GM12801 (cell line): ENCODE data around the gene TANC1.

Experiments
- TF ChIP-seq, protein P1 (sequence below): IDR thresholded peaks from one replicate; pipeline ENCODE4 v1.5.1; 2011; ENCODE audit warnings: control low read depth; ENCODE audit not compliant: insufficient read length; ENCODE audit errors: extremely low read depth

TANC1 gene

DNA sequence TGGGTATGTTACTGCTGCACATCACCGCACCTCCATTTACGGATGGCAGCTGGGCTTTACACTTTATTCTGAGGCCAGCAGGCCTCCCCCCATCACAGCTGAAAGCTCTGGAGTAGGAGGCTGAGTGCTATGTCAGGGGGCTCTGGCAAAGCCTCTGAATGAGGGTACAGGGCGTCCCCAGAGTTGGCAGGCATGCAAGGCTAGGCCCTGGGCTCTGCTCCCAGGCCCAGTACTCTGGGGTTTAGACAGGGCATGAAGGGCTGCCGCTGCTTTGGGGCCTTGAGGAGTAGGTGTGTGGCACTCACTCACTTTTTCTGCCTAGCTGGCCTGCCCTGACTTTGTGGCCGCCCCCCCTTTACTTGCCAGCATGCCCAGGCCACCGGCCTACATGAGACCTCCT lies 227.3 kb downstream of the TANC1 start:
- TF ChIP-seq, protein P1, sequence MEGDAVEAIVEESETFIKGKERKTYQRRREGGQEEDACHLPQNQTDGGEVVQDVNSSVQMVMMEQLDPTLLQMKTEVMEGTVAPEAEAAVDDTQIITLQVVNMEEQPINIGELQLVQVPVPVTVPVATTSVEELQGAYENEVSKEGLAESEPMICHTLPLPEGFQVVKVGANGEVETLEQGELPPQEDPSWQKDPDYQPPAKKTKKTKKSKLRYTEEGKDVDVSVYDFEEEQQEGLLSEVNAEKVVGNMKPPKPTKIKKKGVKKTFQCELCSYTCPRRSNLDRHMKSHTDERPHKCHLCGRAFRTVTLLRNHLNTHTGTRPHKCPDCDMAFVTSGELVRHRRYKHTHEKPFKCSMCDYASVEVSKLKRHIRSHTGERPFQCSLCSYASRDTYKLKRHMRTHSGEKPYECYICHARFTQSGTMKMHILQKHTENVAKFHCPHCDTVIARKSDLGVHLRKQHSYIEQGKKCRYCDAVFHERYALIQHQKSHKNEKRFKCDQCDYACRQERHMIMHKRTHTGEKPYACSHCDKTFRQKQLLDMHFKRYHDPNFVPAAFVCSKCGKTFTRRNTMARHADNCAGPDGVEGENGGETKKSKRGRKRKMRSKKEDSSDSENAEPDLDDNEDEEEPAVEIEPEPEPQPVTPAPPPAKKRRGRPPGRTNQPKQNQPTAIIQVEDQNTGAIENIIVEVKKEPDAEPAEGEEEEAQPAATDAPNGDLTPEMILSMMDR = no peak

DNA sequence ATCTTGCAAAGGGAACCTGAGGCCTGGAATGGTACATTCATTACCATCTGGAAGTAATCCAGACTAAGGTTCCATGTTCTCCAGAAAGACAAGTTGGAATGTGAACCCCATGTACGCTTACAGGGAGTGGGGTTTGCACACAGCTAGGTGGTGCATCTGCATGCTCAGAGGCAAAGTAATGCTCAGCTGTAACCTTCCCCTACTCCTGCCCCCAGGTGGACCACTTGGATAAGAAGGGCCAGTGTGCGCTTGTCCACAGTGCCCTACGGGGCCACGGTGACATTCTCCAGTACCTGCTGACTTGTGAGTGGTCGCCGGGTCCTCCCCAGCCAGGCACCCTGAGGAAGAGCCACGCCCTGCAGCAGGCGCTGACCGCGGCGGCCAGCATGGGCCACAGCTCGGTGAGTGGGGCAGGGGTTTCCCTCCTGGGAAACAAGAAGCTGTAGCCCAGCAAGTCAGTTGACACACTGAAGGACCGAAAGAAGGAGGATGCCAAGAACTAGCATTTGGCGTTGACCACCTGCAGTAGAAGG lies 228.0 kb downstream of the TANC1 start:
- TF ChIP-seq, protein P1 = no peak

DNA sequence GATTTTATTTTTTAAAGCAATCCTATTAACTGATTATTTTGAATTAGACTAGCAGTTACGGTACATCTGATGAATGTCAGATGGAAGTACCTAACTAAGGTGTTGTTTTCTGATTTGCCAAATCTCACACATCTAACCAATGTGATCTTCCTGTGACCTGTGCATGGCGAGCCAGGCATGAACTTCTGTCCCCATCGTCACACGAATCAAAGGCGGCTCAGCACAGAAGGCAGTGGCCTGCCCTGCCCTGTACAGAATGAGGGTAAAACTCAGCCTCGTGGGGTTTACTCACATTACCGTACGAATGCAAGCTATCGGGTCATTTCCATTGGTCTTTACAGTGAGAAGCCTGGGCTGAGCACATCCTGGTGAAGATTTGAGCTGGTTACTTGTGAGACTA lies 230.8 kb downstream of the TANC1 start:
- TF ChIP-seq, protein P1 = no peak

DNA sequence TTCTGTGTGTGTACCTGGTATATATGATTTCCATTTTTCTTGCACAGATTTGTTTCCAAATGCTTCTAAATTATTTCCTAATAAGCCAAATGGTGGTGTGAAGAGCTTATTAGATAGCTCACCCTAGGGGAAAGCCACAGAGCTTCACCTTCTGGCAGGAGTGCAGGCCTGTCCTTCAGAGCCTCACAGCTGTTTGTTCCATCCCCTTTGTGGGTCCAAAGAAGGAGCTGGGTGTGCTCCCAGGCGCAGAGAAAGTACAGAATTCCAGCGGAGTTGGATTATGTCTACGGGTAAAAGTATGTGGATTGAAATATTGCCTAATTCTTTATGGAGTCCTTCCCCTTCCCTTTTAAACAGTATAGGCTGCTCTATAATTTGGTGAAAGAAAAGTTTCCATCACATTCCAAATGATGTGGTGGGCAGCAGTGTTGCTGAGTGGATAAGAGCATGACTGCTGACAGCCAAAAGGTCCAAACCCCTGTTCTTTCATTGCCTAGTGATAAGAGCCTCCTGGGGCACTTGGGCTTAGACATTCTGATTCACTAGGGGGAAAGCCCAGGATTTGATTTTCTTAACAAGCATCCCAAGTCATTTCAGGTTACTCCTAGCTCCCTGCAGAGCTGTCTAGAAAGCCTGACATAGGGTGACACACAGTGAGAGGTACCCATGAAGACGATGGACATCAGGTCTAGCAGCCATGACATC lies 231.5 kb downstream of the TANC1 start:
- TF ChIP-seq, protein P1 = no peak

DNA sequence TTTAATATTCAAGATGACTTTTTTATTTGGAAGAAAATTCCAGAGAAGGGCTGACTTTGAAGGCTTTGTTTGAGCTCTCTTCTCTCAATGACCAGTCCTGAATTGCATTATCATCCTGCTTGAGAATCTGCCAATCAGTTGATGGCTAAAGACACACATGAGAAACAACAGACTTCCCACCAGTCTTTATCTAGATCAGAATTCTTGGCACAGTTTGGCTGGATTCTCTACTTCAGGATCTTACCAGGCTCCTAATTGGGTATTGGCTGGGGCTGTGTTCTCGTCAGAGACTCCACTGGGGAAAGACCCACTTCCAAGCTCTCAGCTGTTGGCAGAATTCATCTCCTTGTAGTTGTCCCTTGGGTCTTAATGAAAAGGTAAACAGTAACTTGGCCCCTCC lies 232.1 kb downstream of the TANC1 start:
- TF ChIP-seq, protein P1 = no peak

DNA sequence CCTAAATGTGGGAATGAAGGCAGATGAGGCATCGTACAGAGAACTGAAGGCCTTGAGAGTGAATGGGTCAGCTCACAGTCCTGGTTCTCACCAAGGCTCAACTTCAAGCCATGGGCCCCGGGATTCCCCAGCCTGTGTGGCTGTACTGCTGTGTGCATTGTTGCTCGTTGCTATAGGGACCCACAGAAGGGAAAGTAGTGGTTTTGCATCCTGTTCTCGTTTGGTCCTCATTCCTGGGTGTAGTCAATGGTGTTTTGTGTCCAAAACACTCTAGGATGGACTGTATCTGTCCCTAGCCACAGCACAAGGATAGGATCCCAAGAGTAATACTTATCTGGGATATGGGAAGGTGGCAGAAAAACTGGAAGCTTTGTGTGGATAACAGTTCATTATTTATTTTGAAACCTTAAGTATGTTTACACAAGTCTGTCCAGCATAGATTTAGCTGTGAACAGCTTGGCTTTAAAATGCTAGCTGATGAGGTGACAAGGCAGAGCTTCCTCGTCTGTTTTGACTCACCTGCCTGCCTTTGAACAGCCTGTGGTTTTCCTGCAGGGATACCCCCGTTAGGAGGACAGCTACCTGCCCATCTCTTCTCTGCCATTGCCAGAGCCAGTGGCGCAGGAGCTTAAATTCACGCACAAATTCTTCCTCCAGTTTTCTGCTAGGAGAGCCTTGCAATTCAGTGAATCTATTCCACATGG lies 233.1 kb downstream of the TANC1 start:
- TF ChIP-seq, protein P1 = no peak

DNA sequence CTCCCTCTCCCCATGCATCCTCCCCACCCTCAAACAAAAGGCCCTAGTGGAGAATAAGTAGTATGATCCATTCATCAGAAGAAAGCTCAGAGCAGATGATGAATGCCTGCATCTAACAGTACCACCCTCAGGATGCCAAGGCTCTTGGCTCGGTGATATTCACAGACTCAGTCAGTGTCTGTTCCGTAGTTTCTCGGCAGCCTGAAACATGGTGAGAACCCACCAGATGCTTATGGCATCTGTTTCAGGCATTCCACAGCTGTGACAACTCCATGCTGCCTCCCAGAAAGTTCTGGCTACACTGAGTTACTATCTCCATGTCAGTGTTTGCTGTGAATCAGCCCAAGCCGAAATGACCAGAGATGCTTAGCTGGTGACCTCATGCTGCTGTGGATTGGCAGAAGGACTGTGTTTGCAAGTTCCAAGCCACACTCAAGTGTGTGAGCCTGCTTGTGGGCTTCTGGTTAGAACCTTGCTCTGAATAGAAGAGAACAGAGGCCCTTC lies 234.2 kb downstream of the TANC1 start:
- TF ChIP-seq, protein P1 = no peak
